Neural cell (in vitro differentiated cells): ENCODE results near the gene SOBP. TPM values are rescaled to one million over a fixed set of nuclear protein-coding genes. Genes with fewer than 3 reads are reported as not detected.

Experiments
- H2AFZ ChIP-seq: fragments of 200-600, 300-800 bp; sonication (generic), shearing (Covaris generic); 2 replicates; pipeline ENCODE4 v1.6.0; 2014; ENCODE audit warnings: low read depth, mild to moderate bottlenecking, antibody characterized with exemption, low read length, moderate library complexity
- H3F3A ChIP-seq: fragments of 200-600 bp; shearing (Covaris generic); 2 replicates; pipeline ENCODE4 v1.6.1; 2016; ENCODE audit warnings: mild to moderate bottlenecking, moderate library complexity, mixed read lengths, antibody characterized with exemption, low read length; ENCODE audit not compliant: insufficient read depth, poor library complexity, severe bottlenecking
- H3K27ac ChIP-seq: fragments of 200-600, 300-800 bp; sonication (generic), shearing (Covaris generic); 2 replicates; pipeline ENCODE4 v1.5.1; 2014; ENCODE audit warnings: mild to moderate bottlenecking, low read length, moderate library complexity
- H3K27me3 ChIP-seq: fragments of 300-800, 200-600 bp; sonication (generic), shearing (Covaris generic); 2 replicates; pipeline ENCODE4 v1.6.0; 2014; ENCODE audit warnings: mild to moderate bottlenecking, low read depth, low read length, moderate library complexity; ENCODE audit not compliant: insufficient read depth
- H3K36me3 ChIP-seq: fragments of 300-800, 200-600 bp; sonication (generic), shearing (Covaris generic); 2 replicates; pipeline ENCODE4 v1.5.1; 2014; ENCODE audit warnings: mild to moderate bottlenecking, antibody characterized with exemption, low read length, moderate library complexity; ENCODE audit not compliant: insufficient read depth
- H3K4me2 ChIP-seq: fragments of 300-800, 200-600 bp; sonication (generic), shearing (Covaris generic); 2 replicates; pipeline ENCODE4 v1.6.0; 2014; ENCODE audit warnings: mild to moderate bottlenecking, low read length
- H3K4me3 ChIP-seq: fragments of 300-800, 200-600 bp; sonication (generic), shearing (Covaris generic); 2 replicates; pipeline ENCODE4 v1.5.1; 2014; ENCODE audit warnings: mild to moderate bottlenecking, low read length, moderate library complexity
- H3K79me2 ChIP-seq: fragments of 200-600 bp; shearing (Covaris generic); replicated peaks from 2 replicates; pipeline ENCODE4 v1.6.0; 2014; ENCODE audit warnings: mild to moderate bottlenecking, low read length, moderate library complexity; ENCODE audit not compliant: insufficient read depth
- H3K9ac ChIP-seq: fragments of 300-800, 200-600 bp; sonication (generic), shearing (Covaris generic); 2 replicates; pipeline ENCODE4 v1.6.1; 2016; ENCODE audit warnings: mild to moderate bottlenecking, low read length, mixed read lengths
- H3K9me2 ChIP-seq: fragments of 200-600 bp; shearing (Covaris generic); 2 replicates; pipeline ENCODE4 v1.6.1; 2016; ENCODE audit warnings: mild to moderate bottlenecking, low read length, mixed read lengths; ENCODE audit not compliant: insufficient read depth
- H3K9me3 ChIP-seq: fragments of 200-600, 300-800 bp; sonication (generic), shearing (Covaris generic); 2 replicates; pipeline ENCODE4 v1.6.1; 2016; ENCODE audit warnings: mild to moderate bottlenecking, mixed run types, low read length, moderate library complexity, mixed read lengths
- H4K20me1 ChIP-seq: fragments of 200-600 bp; shearing (Covaris generic); 2 replicates; pipeline ENCODE4 v1.6.1; 2016; ENCODE audit warnings: mild to moderate bottlenecking, mixed run types; ENCODE audit not compliant: insufficient read depth
- CTCF ChIP-seq: fragments of 450-650 bp; IDR thresholded peaks from 2 replicates; pipeline ENCODE4 v1.5.1; 2014; ENCODE audit warnings: antibody characterized with exemption, mild to moderate bottlenecking, moderate library complexity; ENCODE audit not compliant: poor library complexity, severe bottlenecking
- EP300 ChIP-seq: fragments of 450-650 bp; conservative IDR thresholded peaks from 2 replicates; pipeline ENCODE4 v1.6.1; 2014; ENCODE audit warnings: antibody characterized with exemption, mild to moderate bottlenecking, moderate library complexity; ENCODE audit not compliant: poor library complexity, severe bottlenecking
- EZH2 ChIP-seq: fragments of 200-600, 300-800 bp; shearing (Covaris generic), sonication (generic); IDR thresholded peaks from 2 replicates; pipeline ENCODE4 v1.6.1; 2014; ENCODE audit warnings: antibody characterized with exemption, low read length, borderline replicate concordance, mild to moderate bottlenecking; ENCODE audit not compliant: insufficient read depth, poor library complexity, severe bottlenecking
- MXI1 ChIP-seq: fragments of 450-650 bp; conservative IDR thresholded peaks from 2 replicates; pipeline ENCODE4 v1.6.1; 2014; ENCODE audit warnings: antibody characterized with exemption, mild to moderate bottlenecking; ENCODE audit not compliant: poor library complexity, severe bottlenecking
- POLR2AphosphoS5 ChIP-seq: IDR thresholded peaks from 2 replicates; pipeline ENCODE4 v1.6.1; 2012
- RAD21 ChIP-seq: fragments of 450-650 bp; conservative IDR thresholded peaks from 2 replicates; pipeline ENCODE4 v1.6.1; 2014; ENCODE audit warnings: antibody characterized with exemption, mild to moderate bottlenecking, moderate library complexity
- REST ChIP-seq: IDR thresholded peaks from 2 replicates; pipeline ENCODE4 v1.6.1; 2012; ENCODE audit warnings: borderline replicate concordance
- SMC3 ChIP-seq: fragments of 450-650 bp; conservative IDR thresholded peaks from 2 replicates; pipeline ENCODE4 v1.6.1; 2014; ENCODE audit warnings: antibody characterized with exemption, mild to moderate bottlenecking, moderate library complexity; ENCODE audit not compliant: poor library complexity
- TAF1 ChIP-seq: IDR thresholded peaks from 2 replicates; pipeline ENCODE4 v1.6.1; 2012; ENCODE audit warnings: low read depth
- polyA plus RNA-seq: library from polyadenylated mRNA; depleted of rRNA; stranded (reverse); fragments of >200 nt; gene quantifications from 2 replicates; pipeline ENCODE4 v1.2.3, GENCODE V29; 2014

Gene SOBP
- polyA plus RNA-seq, 1 donor from 2014 or later: 16.4 TPM

- no peaks in the 10 kb centered on the region for H3K27me3 ChIP-seq
- H3K36me3 ChIP-seq: no peaks in the 10 kb centered on the region
- H3K9ac ChIP-seq: peak overlapping the region; percentile 9
- no peaks in the 10 kb centered on the region for H3K79me2 ChIP-seq
- no peaks in the 10 kb centered on the region for H4K20me1 ChIP-seq
- peak overlapping the region; percentile 58 for H3K27ac ChIP-seq
- TF ChIP-seq MXI1: no peak
- TF ChIP-seq CTCF: no peak
- TF ChIP-seq REST: no peak
- no peak for TF ChIP-seq EP300
- no peak for TF ChIP-seq TAF1
- no peak for TF ChIP-seq POLR2AphosphoS5
- no peak for TF ChIP-seq SMC3
- TF ChIP-seq EZH2: no peak
- TF ChIP-seq RAD21: no peak
- peak overlapping the region; percentile 21 for H2AFZ ChIP-seq
- H3K4me2 ChIP-seq: no peak overlapping the region
- no peak overlapping the region for H3K4me3 ChIP-seq
- H3K9me2 ChIP-seq: no peaks in the 10 kb centered on the region
- no peaks in the 10 kb centered on the region for H3F3A ChIP-seq
- no peaks in the 10 kb centered on the region for H3K9me3 ChIP-seq
Observed at GRCh38 chr6:107690643-107691061, 200.7 kb downstream of the SOBP start.

- Histone ChIP-seq H3K27me3 (no peaks in the 10 kb centered on the region), H3K9ac (peak overlapping the region; percentile 9), H3K4me3 (no peak overlapping the region), H3F3A (no peaks in the 10 kb centered on the region), H2AFZ (no peak overlapping the region), H3K9me3 (no peaks in the 10 kb centered on the region), H3K79me2 (no peaks in the 10 kb centered on the region), H3K9me2 (no peaks in the 10 kb centered on the region), H3K4me2 (no peak overlapping the region), H3K27ac (peak overlapping the region; percentile 58), H4K20me1 (no peaks in the 10 kb centered on the region), H3K36me3 (no peaks in the 10 kb centered on the region)
- TF ChIP-seq POLR2AphosphoS5 (no peak), REST (no peak), EZH2 (no peak), TAF1 (no peak), SMC3 (no peak), CTCF (no peak), MXI1 (no peak), RAD21 (no peak), EP300 (no peak)
Observed at GRCh38 chr6:107691062-107691751, 201.3 kb downstream of the SOBP start.
